Measurements from ENCODE around the gene HUS1B.

DNA sequence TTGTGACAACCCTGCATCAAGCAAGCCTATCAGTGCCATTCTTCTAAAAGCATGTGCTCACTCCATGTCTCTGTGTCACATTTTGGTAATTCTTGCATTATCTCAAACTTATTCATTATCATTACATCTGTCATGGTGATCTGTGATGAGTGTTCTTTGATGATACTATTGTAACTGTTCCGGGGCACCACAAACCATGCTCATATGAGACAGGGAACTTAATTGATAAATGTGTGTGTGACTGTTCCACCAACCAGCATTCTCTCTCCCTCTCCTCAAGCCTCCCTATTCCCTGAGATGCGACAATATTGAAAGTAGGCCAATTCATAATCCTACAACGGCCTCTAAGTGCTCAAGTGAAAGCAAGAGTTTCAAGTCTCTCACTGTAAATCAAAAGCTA is 4.0 kb downstream of the HUS1B start:
- TF ChIP-seq, protein P1, sequence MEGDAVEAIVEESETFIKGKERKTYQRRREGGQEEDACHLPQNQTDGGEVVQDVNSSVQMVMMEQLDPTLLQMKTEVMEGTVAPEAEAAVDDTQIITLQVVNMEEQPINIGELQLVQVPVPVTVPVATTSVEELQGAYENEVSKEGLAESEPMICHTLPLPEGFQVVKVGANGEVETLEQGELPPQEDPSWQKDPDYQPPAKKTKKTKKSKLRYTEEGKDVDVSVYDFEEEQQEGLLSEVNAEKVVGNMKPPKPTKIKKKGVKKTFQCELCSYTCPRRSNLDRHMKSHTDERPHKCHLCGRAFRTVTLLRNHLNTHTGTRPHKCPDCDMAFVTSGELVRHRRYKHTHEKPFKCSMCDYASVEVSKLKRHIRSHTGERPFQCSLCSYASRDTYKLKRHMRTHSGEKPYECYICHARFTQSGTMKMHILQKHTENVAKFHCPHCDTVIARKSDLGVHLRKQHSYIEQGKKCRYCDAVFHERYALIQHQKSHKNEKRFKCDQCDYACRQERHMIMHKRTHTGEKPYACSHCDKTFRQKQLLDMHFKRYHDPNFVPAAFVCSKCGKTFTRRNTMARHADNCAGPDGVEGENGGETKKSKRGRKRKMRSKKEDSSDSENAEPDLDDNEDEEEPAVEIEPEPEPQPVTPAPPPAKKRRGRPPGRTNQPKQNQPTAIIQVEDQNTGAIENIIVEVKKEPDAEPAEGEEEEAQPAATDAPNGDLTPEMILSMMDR (conservative IDR thresholded peaks at IDR 0.05) = no peak
- no peak for TF ChIP-seq EZH2 (IDR thresholded peaks at IDR 0.05; ENCODE audit: low read depth)
